Activated B cell treated with CpG ODN at 0.5 μM for 24 hours (primary cell): ENCODE data around the gene SGTB. TPM values are rescaled to one million over a fixed set of nuclear protein-coding genes. Genes with fewer than 3 reads are reported as not detected.
A peak's percentile ranks its signal among the peaks of the same experiment; 100 is the strongest.
"Not testable (repeated sequence)": the region's sequence is repeated elsewhere in the genome, so short reads cannot be mapped to it uniquely, and the experiment has no call there.

Experiments used
- ATAC-seq: fragments of 200-7000 bp; cut with Tn5 transposase; one replicate; pipeline ENCODE4 v1.10.0; 2021; ENCODE audit warnings: low read depth, mild to moderate bottlenecking, moderate library complexity
- CTCF ChIA-PET: fragments of 350-600 bp; sonication (Branson Sonifier 250); formaldehyde crosslinking; loops from one replicate; lab custom pipeline; 2021; ENCODE audit warnings: antibody characterized with exemption; lab: Charles Lee
- POLR2A ChIA-PET: fragments of 350-600 bp; sonication (Branson Sonifier 250); formaldehyde crosslinking; loops from one replicate; lab custom pipeline; 2021; ENCODE audit warnings: antibody characterized with exemption; lab: Charles Lee
- DNase-seq: peaks from one replicate; pipeline ENCODE4 v3.0.0; 2022
- H3K27ac Mint-ChIP-seq: one replicate; pipeline ENCODE4 v1.8.0; 2020; ENCODE audit warnings: mixed read lengths
- H3K27me3 Mint-ChIP-seq: one replicate; pipeline ENCODE4 v1.8.0; 2021; ENCODE audit warnings: mixed read lengths
- H3K36me3 Mint-ChIP-seq: one replicate; pipeline ENCODE4 v1.8.0; 2021; ENCODE audit warnings: low read depth, mixed read lengths
- H3K4me1 Mint-ChIP-seq: one replicate; pipeline ENCODE4 v1.8.0; 2021; ENCODE audit warnings: mixed read lengths
- H3K4me3 Mint-ChIP-seq: one replicate; pipeline ENCODE4 v1.8.0; 2020; ENCODE audit warnings: mild to moderate bottlenecking, mixed read lengths
- H3K9me3 Mint-ChIP-seq: one replicate; pipeline ENCODE4 v1.8.0; 2020; ENCODE audit warnings: mixed read lengths
- intact Hi-C: fragments of 100-400 bp; cut with micrococcal nuclease; formaldehyde crosslinking; loops from one replicate; pipeline ENCODE4 v1.15.1; 2024
- total RNA-seq: library from RNA; stranded (reverse); gene quantifications from 2 replicates; pipeline ENCODE4 v1.2.3, GENCODE V29; 2022
- TF ChIP-seq, protein P1 (sequence below): fragments of 200-600 bp; IDR thresholded peaks from one replicate; pipeline ENCODE4 v1.8.0; 2022; ENCODE audit warnings: antibody characterized with exemption, mild to moderate bottlenecking

SGTB gene
- total RNA-seq, 1 donor from 2014 or later = 9.5 TPM

DNA sequence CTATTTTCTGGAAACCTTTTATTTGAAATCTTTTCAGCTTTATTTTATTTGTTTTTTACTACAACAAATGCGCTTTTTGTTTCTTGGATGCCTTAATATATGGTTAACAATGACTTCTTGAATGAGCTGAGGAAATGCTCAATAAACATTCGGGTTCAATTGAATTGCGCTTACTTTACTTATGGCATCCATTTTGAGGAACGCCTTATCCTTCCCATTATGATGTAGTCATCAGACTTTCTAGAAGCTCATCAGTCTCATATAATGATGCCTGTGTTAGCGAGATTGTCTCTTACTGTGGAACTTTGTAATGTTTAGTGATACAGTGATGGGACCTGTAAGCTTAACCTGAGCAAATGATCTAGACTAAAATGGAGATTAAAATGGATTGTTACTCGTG lies 96.2 kb downstream of the SGTB start:
- H3K27me3 Mint-ChIP-seq = no peaks in the 10 kb centered on the region
- no peaks in the 10 kb centered on the region for H3K9me3 Mint-ChIP-seq
- intact Hi-C loops = loop anchor here (10.0 kb wide), 3 partner anchors 379 to 591 kb away; no protein-coding TSS in a partner anchor
- peaks cover 40% of the 10 kb centered on the region for H3K4me1 Mint-ChIP-seq
- DNase-seq (no peak), ATAC-seq (no peak)
- H3K27ac Mint-ChIP-seq = peak overlapping the region; percentile 24
- CTCF ChIA-PET = interaction anchor here (1.1 kb wide), 1 partner anchor 142 kb away, joined by 3 read pairs; no protein-coding TSS in a partner anchor
- peak overlapping the region; percentile 99 for H3K4me3 Mint-ChIP-seq
- POLR2A ChIA-PET = interaction anchor here (1.3 to 1.6 kb wide), 2 partner anchors 63 to 300 kb away, joined by 4 to 6 read pairs; partner anchors contain the start of genes CENPK, ERBIN and PPWD1
- H3K36me3 Mint-ChIP-seq = peaks cover 28% of the 10 kb centered on the region
- TF ChIP-seq, protein P1, sequence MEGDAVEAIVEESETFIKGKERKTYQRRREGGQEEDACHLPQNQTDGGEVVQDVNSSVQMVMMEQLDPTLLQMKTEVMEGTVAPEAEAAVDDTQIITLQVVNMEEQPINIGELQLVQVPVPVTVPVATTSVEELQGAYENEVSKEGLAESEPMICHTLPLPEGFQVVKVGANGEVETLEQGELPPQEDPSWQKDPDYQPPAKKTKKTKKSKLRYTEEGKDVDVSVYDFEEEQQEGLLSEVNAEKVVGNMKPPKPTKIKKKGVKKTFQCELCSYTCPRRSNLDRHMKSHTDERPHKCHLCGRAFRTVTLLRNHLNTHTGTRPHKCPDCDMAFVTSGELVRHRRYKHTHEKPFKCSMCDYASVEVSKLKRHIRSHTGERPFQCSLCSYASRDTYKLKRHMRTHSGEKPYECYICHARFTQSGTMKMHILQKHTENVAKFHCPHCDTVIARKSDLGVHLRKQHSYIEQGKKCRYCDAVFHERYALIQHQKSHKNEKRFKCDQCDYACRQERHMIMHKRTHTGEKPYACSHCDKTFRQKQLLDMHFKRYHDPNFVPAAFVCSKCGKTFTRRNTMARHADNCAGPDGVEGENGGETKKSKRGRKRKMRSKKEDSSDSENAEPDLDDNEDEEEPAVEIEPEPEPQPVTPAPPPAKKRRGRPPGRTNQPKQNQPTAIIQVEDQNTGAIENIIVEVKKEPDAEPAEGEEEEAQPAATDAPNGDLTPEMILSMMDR = no peak

DNA sequence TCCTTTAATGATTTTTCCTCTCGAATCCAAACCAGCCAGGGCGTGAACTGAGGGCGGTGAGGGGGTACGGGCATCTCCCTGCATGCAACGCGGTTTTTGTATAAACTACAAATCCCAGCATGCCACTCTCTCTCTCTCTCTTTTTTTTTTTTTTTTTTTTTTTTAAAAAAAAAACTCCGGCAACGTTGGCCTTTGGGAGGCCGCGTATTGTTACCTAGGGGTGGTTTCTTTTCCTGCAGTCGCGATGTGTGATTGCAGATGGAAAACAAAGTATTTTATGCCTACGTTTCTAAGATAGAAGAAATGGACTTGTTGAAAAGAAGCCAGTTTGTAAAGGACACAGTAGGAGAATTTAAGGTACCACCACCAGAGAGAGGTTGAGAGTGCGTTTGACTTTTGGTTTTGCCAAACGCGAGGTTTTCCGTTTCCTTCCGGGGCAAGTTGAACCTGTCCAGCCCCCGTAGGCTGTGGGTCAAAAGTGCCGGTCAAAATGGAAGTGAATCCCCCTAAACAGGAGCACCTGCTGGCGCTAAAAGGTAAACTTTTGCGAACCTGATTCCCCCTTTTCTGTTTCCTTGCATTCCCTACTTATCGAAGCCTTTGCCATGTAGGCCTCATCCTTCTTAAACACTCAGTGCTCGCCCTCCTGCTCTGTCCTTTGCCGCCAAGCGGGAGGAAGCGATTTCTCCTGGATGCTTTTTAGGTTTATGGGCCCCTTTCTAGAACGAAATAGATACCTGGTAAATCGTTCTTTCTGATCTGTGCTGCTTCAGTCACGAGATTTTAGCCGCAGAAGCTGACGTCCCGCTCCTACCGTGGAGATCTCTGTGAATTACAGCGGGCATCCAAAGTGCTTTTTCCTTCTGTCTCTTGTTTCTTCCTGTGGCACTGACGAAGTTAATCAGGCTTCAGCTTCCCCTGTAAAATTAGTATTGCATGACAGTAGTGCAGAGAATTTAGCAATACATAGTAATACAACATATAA lies 97.0 kb downstream of the SGTB start, which contains the start of the genes SHLD3 and TRAPPC13:
Gene SHLD3 (plus strand): TSS at position 457 of the 985 bp plus-strand sequence. CDS start 4,561 bp downstream, outside the sequence.
Gene TRAPPC13 (plus strand): TSS at position 457 of the 985 bp plus-strand sequence. CDS start 34 bp downstream, at position 491.
- Mint-ChIP-seq H3K4me3 (peak within 1 kb of the TSS; percentile 99), H3K4me1 (peaks cover 43% of the 10 kb centered on the region), H3K9me3 (no peaks in the 10 kb centered on the region), H3K27me3 (no peaks in the 10 kb centered on the region), H3K36me3 (peaks cover 26% of the 10 kb centered on the region), H3K27ac (peak within 1 kb of the TSS; percentile 98)
- ATAC-seq (peak; percentile 74), DNase-seq (peak; percentile 58)
- TF ChIP-seq, protein P1 = no peak
- ChIA-PET POLR2A (interaction anchor here (1.1 to 1.6 kb wide), 5 partner anchors 18 to 520 kb away, joined by 3 to 24 read pairs (median 6); partner anchors contain the start of genes CENPK, ERBIN, PPWD1 and SREK1), CTCF (no interaction called here)
- intact Hi-C loops = loop anchor here (1.0 to 10.0 kb wide), 9 partner anchors 62 to 857 kb away; partner anchors contain the start of genes CENPK, CWC27, NLN and PPWD1

DNA sequence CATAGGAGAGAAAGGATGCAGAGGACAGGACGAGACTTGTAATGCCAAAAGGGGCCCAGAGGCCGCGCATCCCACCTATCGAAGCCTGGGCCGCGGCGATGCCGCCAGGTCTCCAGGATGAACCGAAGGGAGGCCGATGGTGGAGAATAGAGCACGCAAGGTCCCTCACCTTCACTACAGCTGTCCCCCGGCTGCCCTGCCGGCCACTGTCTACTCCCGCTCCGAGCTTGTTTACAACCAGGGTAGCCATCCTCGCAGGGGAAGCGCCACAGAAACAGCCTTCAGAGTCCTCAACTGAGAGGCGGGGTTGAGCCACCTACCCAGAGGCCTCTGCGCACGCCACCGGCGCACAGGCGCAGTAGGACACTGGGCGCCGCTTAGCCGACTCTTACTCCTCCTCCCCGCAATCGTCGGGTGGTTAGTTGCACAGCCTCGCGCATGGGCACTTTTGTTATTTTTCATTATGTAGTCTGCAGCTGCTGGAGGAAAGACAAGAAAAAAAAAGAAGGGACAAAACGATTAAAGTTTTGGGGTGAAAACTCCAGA lies 97.8 kb downstream of the SGTB start, which contains the start of gene TRIM23:
Gene TRIM23 (minus strand): TSS at position 309 of the 546 bp plus-strand sequence. CDS start 59 bp downstream, at position 250.
- Mint-ChIP-seq H3K27ac (peak within 1 kb of the TSS; percentile 98), H3K36me3 (peaks cover 23% of the 10 kb centered on the region), H3K4me3 (peak within 1 kb of the TSS; percentile 99), H3K27me3 (no peaks in the 10 kb centered on the region), H3K9me3 (no peaks in the 10 kb centered on the region), H3K4me1 (peaks cover 45% of the 10 kb centered on the region)
- ATAC-seq (peak; percentile 94), DNase-seq (peak; percentile 85)
- ChIA-PET POLR2A (interaction anchor here (0.6 to 1.6 kb wide), 6 partner anchors 18 to 520 kb away, joined by 3 to 24 read pairs (median 4); partner anchors contain the start of genes CENPK, ERBIN, NLN and PPWD1), CTCF (no interaction called here)
- TF ChIP-seq, protein P1 = no peak
- intact Hi-C loops = loop anchor here (1.0 to 10.0 kb wide), 9 partner anchors 61 to 856 kb away; partner anchors contain the start of genes CENPK, CWC27, NLN and PPWD1

DNA sequence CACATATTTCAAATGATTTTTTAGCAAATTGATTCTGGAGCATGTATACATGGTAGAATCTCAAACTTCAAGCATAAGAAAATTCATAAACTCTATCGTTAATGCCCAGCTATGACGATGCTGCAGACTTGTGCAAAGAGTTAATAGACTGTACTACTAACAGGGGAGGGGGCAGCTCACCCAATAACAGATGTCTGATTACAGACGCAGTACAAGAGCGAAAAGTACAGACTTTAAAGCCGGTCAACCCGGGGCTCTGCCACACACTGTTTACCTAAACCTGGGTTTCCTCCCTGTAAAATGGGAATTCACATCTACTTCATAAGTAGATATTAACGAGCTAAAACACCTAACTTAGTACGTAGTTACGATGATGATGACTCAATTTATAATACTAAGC lies 98.4 kb downstream of the SGTB start:
- DNase-seq (no peak), ATAC-seq (no peak)
- H3K9me3 Mint-ChIP-seq = no peaks in the 10 kb centered on the region
- ChIA-PET POLR2A (interaction anchor here (0.6 to 1.6 kb wide), 5 partner anchors 17 to 521 kb away, joined by 3 to 24 read pairs (median 5); partner anchors contain the start of genes CENPK, NLN, PPWD1 and SGTB), CTCF (no interaction called here)
- H3K36me3 Mint-ChIP-seq = peaks cover 25% of the 10 kb centered on the region
- H3K27ac Mint-ChIP-seq = peak overlapping the region; percentile 98
- TF ChIP-seq, protein P1 = no peak
- H3K4me3 Mint-ChIP-seq = peak overlapping the region; percentile 99
- no peaks in the 10 kb centered on the region for H3K27me3 Mint-ChIP-seq
- H3K4me1 Mint-ChIP-seq = peaks cover 49% of the 10 kb centered on the region
- intact Hi-C loops = loop anchor here (10.0 kb wide), 3 partner anchors 381 to 589 kb away; no protein-coding TSS in a partner anchor

DNA sequence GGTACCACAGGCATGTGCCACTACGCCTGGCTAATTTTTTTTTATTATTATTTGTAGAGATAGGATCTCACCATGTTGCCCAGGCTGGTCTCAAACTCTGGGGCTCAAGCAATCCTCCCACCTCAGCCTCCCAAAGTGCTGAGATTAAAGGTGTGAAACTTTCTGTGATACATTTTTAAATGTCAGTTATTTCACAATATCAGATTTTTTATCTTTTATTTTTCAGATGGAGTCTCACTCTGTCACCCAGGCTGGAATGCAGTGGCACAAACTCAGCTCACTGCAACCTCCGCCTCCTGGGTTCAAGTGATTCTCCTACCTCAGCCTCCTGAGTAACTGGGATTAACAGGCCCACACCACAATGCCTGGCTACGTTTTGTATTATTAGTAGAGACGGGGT lies 99.9 kb downstream of the SGTB start:
- H3K27ac Mint-ChIP-seq, POLR2A ChIA-PET, CTCF ChIA-PET, DNase-seq, H3K9me3 Mint-ChIP-seq, H3K4me3 Mint-ChIP-seq, ATAC-seq, H3K27me3 Mint-ChIP-seq: not testable (repeated sequence)
- Mint-ChIP-seq H3K36me3 (peaks cover 30% of the 10 kb centered on the region), H3K4me1 (peaks cover 50% of the 10 kb centered on the region)
- intact Hi-C loops = loop anchor here (10.0 kb wide), 3 partner anchors 383 to 587 kb away; no protein-coding TSS in a partner anchor
